GM23338 (cell line): ENCODE results near the gene ZCWPW2. TPM values are rescaled to one million over a fixed set of nuclear protein-coding genes. Genes with fewer than 3 reads are reported as not detected.

Experiments
- ATAC-seq: fragments of 200-7000 bp; cut with Tn5 transposase; 3 replicates; pipeline ENCODE4 v1.9.1; 2020
- DNase-seq: peaks from one replicate; pipeline ENCODE4 v3.0.0-alpha.2; 2015; ENCODE audit warnings: low spot score
- H2AFZ ChIP-seq: fragments of 200-600 bp; sonication (generic); 2 replicates; pipeline ENCODE4 v1.8.0; 2016; ENCODE audit warnings: antibody characterized with exemption, mild to moderate bottlenecking, moderate library complexity
- H3F3A ChIP-seq: fragments of 200-600 bp; sonication (generic); replicated peaks from 2 replicates; pipeline ENCODE4 v1.8.0; 2017; ENCODE audit warnings: antibody characterized with exemption, mixed run types, low read depth
- H3K27ac ChIP-seq: fragments of 200-600 bp; sonication (generic); 2 replicates; pipeline ENCODE4 v1.6.1; 2016; ENCODE audit warnings: low read depth
- H3K27me3 ChIP-seq: fragments of 200-600 bp; sonication (generic); 2 replicates; pipeline ENCODE4 v1.8.0; 2016; ENCODE audit warnings: mild to moderate bottlenecking, mixed run types, moderate library complexity; ENCODE audit not compliant: insufficient read depth
- H3K36me3 ChIP-seq: fragments of 200-600 bp; sonication (generic); 2 replicates; pipeline ENCODE4 v1.8.0; 2016; ENCODE audit warnings: mild to moderate bottlenecking; ENCODE audit not compliant: insufficient read depth
- H3K4me1 ChIP-seq: fragments of 200-600 bp; sonication (generic); 2 replicates; pipeline ENCODE4 v1.8.0; 2016; ENCODE audit warnings: mild to moderate bottlenecking, moderate library complexity; ENCODE audit not compliant: insufficient read depth
- H3K4me2 ChIP-seq: fragments of 200-600 bp; sonication (generic); 2 replicates; pipeline ENCODE4 v1.7.1; 2017; ENCODE audit warnings: mixed run types
- H3K4me3 ChIP-seq: fragments of 200-600 bp; sonication (generic); 2 replicates; pipeline ENCODE4 v1.6.1; 2016; ENCODE audit warnings: mixed run types
- H3K79me2 ChIP-seq: fragments of 200-600 bp; sonication (generic); replicated peaks from 2 replicates; pipeline ENCODE4 v1.8.0; 2017; ENCODE audit warnings: mild to moderate bottlenecking; ENCODE audit not compliant: insufficient read depth
- H3K9me2 ChIP-seq: fragments of 200-600 bp; sonication (generic); 2 replicates; pipeline ENCODE4 v1.8.0; 2017; ENCODE audit not compliant: insufficient read depth
- H4K20me1 ChIP-seq: fragments of 200-600 bp; sonication (generic); replicated peaks from 2 replicates; pipeline ENCODE4 v1.8.0; 2017; ENCODE audit warnings: mild to moderate bottlenecking; ENCODE audit not compliant: insufficient read depth
- H3K27ac Mint-ChIP-seq: 2 replicates; pipeline ENCODE4 v1.8.0; 2020; ENCODE audit warnings: inconsistent platforms, mild to moderate bottlenecking, moderate library complexity, mixed read lengths
- H3K27me3 Mint-ChIP-seq: 3 replicates; pipeline ENCODE4 v1.8.0; 2022; ENCODE audit warnings: low read depth, mild to moderate bottlenecking, moderate library complexity, mixed read lengths, inconsistent platforms; ENCODE audit not compliant: insufficient read depth, poor library complexity
- H3K36me3 Mint-ChIP-seq: 3 replicates; pipeline ENCODE4 v1.8.0; 2021; ENCODE audit warnings: low read depth, mild to moderate bottlenecking, inconsistent platforms, moderate library complexity, mixed read lengths
- H3K4me1 Mint-ChIP-seq: 3 replicates; pipeline ENCODE4 v1.8.0; 2020; ENCODE audit warnings: mild to moderate bottlenecking, inconsistent platforms, mixed read lengths
- H3K4me3 Mint-ChIP-seq: 3 replicates; pipeline ENCODE4 v1.8.0; 2021; ENCODE audit warnings: moderate library complexity, mild to moderate bottlenecking, inconsistent platforms, mixed read lengths
- H3K9me3 Mint-ChIP-seq: 3 replicates; pipeline ENCODE4 v1.8.0; 2020; ENCODE audit warnings: moderate library complexity, mild to moderate bottlenecking, inconsistent platforms, mixed read lengths
- CREB1 ChIP-seq: fragments of 250-450 bp; sonication (Bioruptor Pico); IDR thresholded peaks from 2 replicates; pipeline ENCODE4 v1.5.0; 2020; ENCODE audit warnings: low read depth, mild to moderate bottlenecking, moderate library complexity
- CTCF ChIP-seq, 2 experiments: fragments of 200-600 bp in 1 of 2; sonication (generic) in 1 of 2; conservative IDR thresholded peaks; 2 replicates each; pipeline versions ENCODE4 v1.5.1 to v1.6.1; 2016 to 2017; ENCODE audit warnings: antibody characterized with exemption in 2 of 2, low read depth in 2 of 2, mild to moderate bottlenecking in 2 of 2, moderate library complexity in 1 of 2
- ETS1 ChIP-seq: IDR thresholded peaks from 2 replicates; pipeline ENCODE4 v1.6.1; 2016; ENCODE audit warnings: antibody characterized with exemption
- EZH2 ChIP-seq: fragments of 200-600 bp; sonication (generic); IDR thresholded peaks from one replicate; pipeline ENCODE4 v1.8.0; 2017; ENCODE audit warnings: antibody characterized with exemption, mild to moderate bottlenecking, low read depth; ENCODE audit not compliant: unreplicated experiment
- EZH2phosphoT487 ChIP-seq: fragments of 200-600 bp; sonication (generic); IDR thresholded peaks from one replicate; pipeline ENCODE4 v1.8.1; 2018; ENCODE audit warnings: antibody characterized with exemption; ENCODE audit not compliant: unreplicated experiment
- JUNB ChIP-seq: IDR thresholded peaks from one replicate; pipeline ENCODE4 v1.6.1; 2016; ENCODE audit warnings: antibody characterized with exemption; ENCODE audit not compliant: unreplicated experiment
- NANOG ChIP-seq: IDR thresholded peaks from 2 replicates; pipeline ENCODE4 v1.6.1; 2016; ENCODE audit warnings: antibody characterized with exemption, borderline replicate concordance
- POLR2AphosphoS5 ChIP-seq: IDR thresholded peaks from 2 replicates; pipeline ENCODE4 v1.6.1; 2016; ENCODE audit warnings: antibody characterized with exemption, low read depth
- REST ChIP-seq: IDR thresholded peaks from one replicate; pipeline ENCODE4 v1.6.1; 2018; ENCODE audit warnings: antibody characterized with exemption; ENCODE audit not compliant: unreplicated experiment
- STAT1 ChIP-seq: IDR thresholded peaks from one replicate; pipeline ENCODE4 v1.6.1; 2016; ENCODE audit warnings: antibody characterized with exemption; ENCODE audit not compliant: unreplicated experiment
- ZNF114 ChIP-seq: fragments of 250-450 bp; sonication (Bioruptor Pico); IDR thresholded peaks from 2 replicates; pipeline ENCODE4 v1.5.0; 2020; ENCODE audit warnings: mild to moderate bottlenecking, moderate library complexity
- ZNF331 ChIP-seq: fragments of 250-450 bp; sonication (Bioruptor Pico); IDR thresholded peaks from 2 replicates; pipeline ENCODE4 v1.5.0; 2020; ENCODE audit warnings: low read depth, mild to moderate bottlenecking, moderate library complexity
- ZNF462 ChIP-seq: fragments of 250-450 bp; sonication (Bioruptor Pico); IDR thresholded peaks from 2 replicates; pipeline ENCODE4 v1.5.0; 2020; ENCODE audit warnings: mild to moderate bottlenecking, moderate library complexity
- polyA plus RNA-seq: library from polyadenylated mRNA; unstranded; fragments of >200 nt; fragmentation: Nextera tagmentation; extraction: Ambion mirVana; gene quantifications from 2 replicates; pipeline ENCODE4 v1.2.1, GENCODE V29; 2016
- total RNA-seq: library from RNA; depleted of rRNA; stranded (reverse); fragments of >200 nt; shearing (Covaris generic); gene quantifications from 2 replicates; pipeline ENCODE4 v1.2.3, GENCODE V29; 2014

The ZCWPW2 gene
- total and polyA plus RNA-seq, 2 experiments from 2014 or later, result 0.55 TPM; not detected in 1

- peaks cover 2% of the 10 kb centered on the region; the same call in 1 of the 3 replicates for H3K9me3 Mint-ChIP-seq
- no peaks in the 10 kb centered on the region; the same call in 2 of the 3 replicates for H3K4me1 Mint-ChIP-seq
- no peaks in the 10 kb centered on the region; the same call in 1 of the 2 replicates for H3K4me1 ChIP-seq
- no peaks in the 10 kb centered on the region for H3K27me3 Mint-ChIP-seq
- no peaks in the 10 kb centered on the region for H4K20me1 ChIP-seq
- TF ChIP-seq JUNB, result no peak
- TF ChIP-seq REST, result no peak
- no peak for TF ChIP-seq POLR2AphosphoS5
- TF ChIP-seq ZNF462 (CRISPR knock-in tag), result no peak
- TF ChIP-seq ZNF114 (CRISPR knock-in tag), result no peak
- no peak for TF ChIP-seq ETS1
- no peak for TF ChIP-seq NANOG
- no peak for TF ChIP-seq EZH2
- TF ChIP-seq EZH2phosphoT487, result no peak
- TF ChIP-seq STAT1, result no peak
- TF ChIP-seq ZNF331 (CRISPR knock-in tag), result no peak
- TF ChIP-seq CREB1 (CRISPR knock-in tag), result no peak
- TF ChIP-seq CTCF (conservative IDR thresholded peaks at IDR 0.05; ENCODE audit: low read depth in 2 of 2), result no peak
- no peaks in the 10 kb centered on the region for H3K79me2 ChIP-seq
- no peak overlapping the region for H3K27ac Mint-ChIP-seq
- H3K9me2 ChIP-seq, result peaks cover 7% of the 10 kb centered on the region; the same call in 1 of the 2 replicates
- no peak for DNase-seq
- H3K4me3 Mint-ChIP-seq, result no peak overlapping the region
- no peaks in the 10 kb centered on the region for H3K36me3 ChIP-seq
- no peak overlapping the region for H3K4me2 ChIP-seq
- H3K36me3 Mint-ChIP-seq, result no peaks in the 10 kb centered on the region
- no peak overlapping the region for H3K27ac ChIP-seq
- no peaks in the 10 kb centered on the region for H3K27me3 ChIP-seq
- no peak for ATAC-seq
- no peak overlapping the region for H3K4me3 ChIP-seq
- H3F3A ChIP-seq, result no peaks in the 10 kb centered on the region
- H2AFZ ChIP-seq, result no peak overlapping the region
Measured at GRCh38 chr3:28553175-28553574, 204.7 kb downstream of the ZCWPW2 start.
